WERI-Rb-1 (cell line): ENCODE results near the gene FAM199X.

Experiments used
- DNase-seq: peaks from one replicate; pipeline ENCODE4 v3.0.0-alpha.2; 2020
- H3K27ac ChIP-seq: fragments of 250-450 bp; sonication (Bioruptor Pico); 2 replicates; pipeline ENCODE4 v1.5.1; 2020; ENCODE audit warnings: mild to moderate bottlenecking, moderate library complexity
- H3K27me3 ChIP-seq: fragments of 250-450 bp; sonication (Bioruptor Pico); 2 replicates; pipeline ENCODE4 v1.5.1; 2021; ENCODE audit warnings: mild to moderate bottlenecking, low read depth, moderate library complexity; ENCODE audit not compliant: insufficient read depth, severe bottlenecking
- H3K36me3 ChIP-seq: fragments of 250-450 bp; sonication (Bioruptor Pico); 2 replicates; pipeline ENCODE4 v1.5.1; 2020; ENCODE audit warnings: mild to moderate bottlenecking, moderate library complexity
- H3K4me3 ChIP-seq: 2 replicates; pipeline ENCODE4 v1.5.1; 2011; ENCODE audit warnings: low read depth, mild to moderate bottlenecking, control low read depth, low read length
- H3K9me3 ChIP-seq: fragments of 250-450 bp; sonication (Bioruptor Pico); 2 replicates; pipeline ENCODE4 v1.5.1; 2021; ENCODE audit warnings: mild to moderate bottlenecking, moderate library complexity; ENCODE audit not compliant: severe bottlenecking
- CTCF ChIP-seq: IDR thresholded peaks from 2 replicates; pipeline ENCODE4 v1.5.1; 2011; ENCODE audit warnings: low read depth, mild to moderate bottlenecking, control low read depth, inconsistent platforms, low read length

FAM199X gene

GRCh38 chrX:104165894-104166734 is at the start of gene FAM199X:
Gene FAM199X (plus strand): TSS chrX:104166453. CDS start chrX:104166786, 333 bp downstream.
- peak within 1 kb of the TSS; percentile 83 for H3K27ac ChIP-seq

GRCh38 chrX:104117759-104118158 is 48.5 kb upstream of the FAM199X start:
- no peak for TF ChIP-seq CTCF
- Histone ChIP-seq H3K27ac (no peak overlapping the region), H3K27me3 (peaks cover 6% of the 10 kb centered on the region), H3K4me3 (no peak overlapping the region), H3K9me3 (no peaks in the 10 kb centered on the region), H3K36me3 (no peaks in the 10 kb centered on the region)
- DNase-seq: no peak

More at GRCh38 chrX:104165894-104166734, at the start of gene FAM199X:
- peak; percentile 50 for TF ChIP-seq CTCF
- peaks cover 4% of the 10 kb centered on the region for H3K27me3 ChIP-seq
- H3K36me3 ChIP-seq: no peaks in the 10 kb centered on the region
- H3K9me3 ChIP-seq: no peaks in the 10 kb centered on the region
- H3K4me3 ChIP-seq: peak within 1 kb of the TSS; percentile 79
- DNase-seq: peak; percentile 87

- no peak for DNase-seq
- Histone ChIP-seq H3K9me3 (no peaks in the 10 kb centered on the region), H3K27me3 (peaks cover 2% of the 10 kb centered on the region), H3K36me3 (no peaks in the 10 kb centered on the region), H3K4me3 (no peak overlapping the region), H3K27ac (no peak overlapping the region)
- no peak for TF ChIP-seq CTCF
These were observed 47.5 kb upstream of the FAM199X start for GRCh38 chrX:104118765-104119164.

- Histone ChIP-seq H3K36me3 (no peaks in the 10 kb centered on the region), H3K4me3 (no peak overlapping the region), H3K27me3 (no peaks in the 10 kb centered on the region), H3K9me3 (no peaks in the 10 kb centered on the region), H3K27ac (no peak overlapping the region)
- no peak for TF ChIP-seq CTCF
- DNase-seq: no peak
These were observed 43.4 kb upstream of the FAM199X start for GRCh38 chrX:104122829-104123228.

- no peak overlapping the region for H3K4me3 ChIP-seq
- no peaks in the 10 kb centered on the region for H3K36me3 ChIP-seq
- no peaks in the 10 kb centered on the region for H3K27me3 ChIP-seq
- DNase-seq: no peak
- no peak overlapping the region for H3K27ac ChIP-seq
- no peaks in the 10 kb centered on the region for H3K9me3 ChIP-seq
- TF ChIP-seq CTCF: no peak
These were observed 39.4 kb upstream of the FAM199X start for GRCh38 chrX:104126856-104127255.
